IPS-15b (cell line): ENCODE results near the gene C15orf62.

Experiments
- H3K27me3 ChIP-seq: one replicate; pipeline ENCODE4 v1.6.1; 2013; ENCODE audit warnings: low read length; ENCODE audit not compliant: control insufficient read depth, insufficient read depth
- H3K36me3 ChIP-seq: one replicate; pipeline ENCODE4 v1.6.1; 2013; ENCODE audit warnings: low read length; ENCODE audit not compliant: control insufficient read depth, insufficient read depth
- H3K4me1 ChIP-seq: one replicate; pipeline ENCODE4 v1.6.1; 2013; ENCODE audit warnings: mild to moderate bottlenecking, low read length; ENCODE audit not compliant: control insufficient read depth, insufficient read depth
- H3K4me3 ChIP-seq: one replicate; pipeline ENCODE4 v1.5.1; 2013; ENCODE audit warnings: low read depth, low read length
- H3K9ac ChIP-seq: one replicate; pipeline ENCODE4 v1.6.1; 2013; ENCODE audit warnings: low read depth, mild to moderate bottlenecking, low read length
- H3K9me3 ChIP-seq: one replicate; pipeline ENCODE4 v1.6.1; 2013; ENCODE audit warnings: mild to moderate bottlenecking, low read length; ENCODE audit not compliant: control insufficient read depth, insufficient read depth

The C15orf62 gene

DNA sequence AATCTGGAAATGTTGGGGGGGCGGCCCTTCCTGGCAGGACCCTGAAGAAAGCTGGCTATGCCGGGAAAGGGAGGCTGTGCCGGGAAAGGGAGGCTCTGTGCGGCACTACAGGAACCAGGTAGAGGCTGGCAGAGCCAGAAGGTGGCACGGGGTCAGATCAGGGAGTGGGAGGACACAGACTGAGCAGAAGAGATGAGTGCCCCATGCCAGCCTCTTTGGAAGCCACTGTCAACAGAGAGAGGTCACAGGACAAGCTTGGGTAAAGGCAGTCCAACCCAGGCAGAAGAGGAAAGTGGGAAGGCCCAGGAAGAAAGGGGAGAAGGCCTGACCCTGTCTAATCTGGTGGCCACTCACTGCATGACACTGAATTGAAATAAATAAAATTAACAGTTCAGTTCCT lies 1.5 kb downstream of the C15orf62 start:
- Histone ChIP-seq H3K4me1 (peaks cover 1% of the 10 kb centered on the region), H3K36me3 (peaks cover 40% of the 10 kb centered on the region), H3K9me3 (no peaks in the 10 kb centered on the region), H3K9ac (no peak overlapping the region), H3K4me3 (no peak overlapping the region), H3K27me3 (no peaks in the 10 kb centered on the region)

DNA sequence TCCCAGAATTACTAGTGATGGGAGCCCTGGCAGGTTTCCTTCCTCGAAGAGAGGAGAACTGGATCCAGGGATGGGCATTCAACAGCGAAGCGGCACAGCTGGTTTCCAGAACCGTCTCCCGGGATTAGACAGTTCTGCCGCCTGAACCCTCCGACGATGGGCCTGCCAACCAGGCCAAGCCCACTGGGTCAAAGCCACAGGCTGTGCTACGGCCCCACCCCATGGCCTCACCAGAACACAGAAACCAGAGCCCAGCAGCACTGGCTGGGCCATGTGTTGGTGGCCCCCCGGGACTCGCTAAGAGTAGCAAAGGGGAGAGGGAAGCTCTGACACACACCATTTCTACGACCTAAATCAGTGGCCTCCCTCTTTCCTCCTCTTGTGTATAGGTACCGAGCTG lies 2.2 kb downstream of the C15orf62 start:
- Histone ChIP-seq H3K4me1 (no peaks in the 10 kb centered on the region), H3K27me3 (no peaks in the 10 kb centered on the region), H3K9ac (no peak overlapping the region), H3K36me3 (peaks cover 47% of the 10 kb centered on the region), H3K9me3 (no peaks in the 10 kb centered on the region), H3K4me3 (no peak overlapping the region)

DNA sequence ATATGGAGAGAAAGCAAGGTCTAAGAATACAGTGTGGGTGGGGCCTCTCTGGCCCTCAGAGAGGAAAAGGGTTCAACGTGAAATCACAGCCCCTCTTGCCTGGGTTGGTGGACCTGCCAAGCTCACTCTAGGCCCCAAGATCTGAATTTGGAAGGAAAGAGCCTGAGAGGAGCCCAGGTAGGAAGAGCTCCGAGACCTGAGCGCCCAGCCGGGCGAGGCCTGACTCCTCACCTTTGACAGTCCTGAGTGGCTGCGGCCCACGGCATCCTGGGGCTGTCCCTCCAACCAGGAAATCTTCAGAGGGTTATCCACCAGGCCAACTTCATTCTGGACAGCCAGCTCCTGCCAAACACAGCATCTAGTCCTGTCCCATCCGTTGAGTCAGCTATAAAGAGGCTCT lies 3.7 kb downstream of the C15orf62 start:
- Histone ChIP-seq H3K4me3 (no peak overlapping the region), H3K27me3 (no peaks in the 10 kb centered on the region), H3K9me3 (no peaks in the 10 kb centered on the region), H3K9ac (no peak overlapping the region), H3K36me3 (peaks cover 39% of the 10 kb centered on the region), H3K4me1 (no peaks in the 10 kb centered on the region)

DNA sequence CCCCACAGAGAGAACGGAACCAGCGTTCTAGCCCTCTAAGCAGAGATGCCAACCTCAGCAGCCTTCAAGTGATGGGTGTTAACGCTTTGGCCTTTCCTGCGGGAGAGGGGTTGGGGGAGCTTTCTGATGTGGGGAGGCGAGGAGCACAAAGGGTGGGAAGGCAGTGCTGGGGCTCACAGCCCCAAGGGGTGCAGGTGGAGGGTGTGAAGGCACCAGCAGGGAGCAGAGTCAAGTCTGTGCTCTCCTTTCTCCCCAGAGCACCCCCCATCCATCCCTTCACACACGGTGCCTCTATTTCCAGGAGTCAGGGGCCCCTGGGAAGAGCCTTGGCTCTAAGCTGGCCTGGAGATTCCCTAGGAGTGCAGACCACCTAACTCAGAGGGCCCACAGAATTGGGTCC lies 4.1 kb downstream of the C15orf62 start:
- H3K36me3 ChIP-seq = peaks cover 41% of the 10 kb centered on the region
- no peaks in the 10 kb centered on the region for H3K27me3 ChIP-seq
- no peaks in the 10 kb centered on the region for H3K9me3 ChIP-seq
- no peaks in the 10 kb centered on the region for H3K4me1 ChIP-seq
- no peak overlapping the region for H3K4me3 ChIP-seq
- no peak overlapping the region for H3K9ac ChIP-seq

DNA sequence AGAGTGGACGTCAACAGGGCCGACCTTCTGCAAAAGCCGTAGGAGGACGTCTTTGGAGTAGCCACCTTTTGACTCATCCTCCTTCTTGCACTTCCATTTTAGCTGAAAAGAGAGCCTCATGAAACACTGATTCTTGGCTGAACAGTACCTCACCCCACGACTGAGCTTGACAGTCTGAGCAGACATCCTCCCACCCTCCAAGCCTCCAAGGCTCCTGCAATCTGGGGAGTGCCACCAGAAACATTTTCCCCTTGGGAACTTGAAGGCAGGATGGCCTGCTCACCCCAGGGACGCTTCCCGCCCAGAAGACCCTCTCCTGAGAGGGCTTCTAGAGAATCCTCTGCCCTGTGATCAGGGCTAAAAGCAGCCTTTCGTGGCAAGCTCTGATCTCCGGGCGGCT lies 5.2 kb downstream of the C15orf62 start:
- Histone ChIP-seq H3K4me3 (no peak overlapping the region), H3K4me1 (no peaks in the 10 kb centered on the region), H3K36me3 (peaks cover 41% of the 10 kb centered on the region), H3K27me3 (no peaks in the 10 kb centered on the region), H3K9me3 (no peaks in the 10 kb centered on the region), H3K9ac (no peak overlapping the region)

DNA sequence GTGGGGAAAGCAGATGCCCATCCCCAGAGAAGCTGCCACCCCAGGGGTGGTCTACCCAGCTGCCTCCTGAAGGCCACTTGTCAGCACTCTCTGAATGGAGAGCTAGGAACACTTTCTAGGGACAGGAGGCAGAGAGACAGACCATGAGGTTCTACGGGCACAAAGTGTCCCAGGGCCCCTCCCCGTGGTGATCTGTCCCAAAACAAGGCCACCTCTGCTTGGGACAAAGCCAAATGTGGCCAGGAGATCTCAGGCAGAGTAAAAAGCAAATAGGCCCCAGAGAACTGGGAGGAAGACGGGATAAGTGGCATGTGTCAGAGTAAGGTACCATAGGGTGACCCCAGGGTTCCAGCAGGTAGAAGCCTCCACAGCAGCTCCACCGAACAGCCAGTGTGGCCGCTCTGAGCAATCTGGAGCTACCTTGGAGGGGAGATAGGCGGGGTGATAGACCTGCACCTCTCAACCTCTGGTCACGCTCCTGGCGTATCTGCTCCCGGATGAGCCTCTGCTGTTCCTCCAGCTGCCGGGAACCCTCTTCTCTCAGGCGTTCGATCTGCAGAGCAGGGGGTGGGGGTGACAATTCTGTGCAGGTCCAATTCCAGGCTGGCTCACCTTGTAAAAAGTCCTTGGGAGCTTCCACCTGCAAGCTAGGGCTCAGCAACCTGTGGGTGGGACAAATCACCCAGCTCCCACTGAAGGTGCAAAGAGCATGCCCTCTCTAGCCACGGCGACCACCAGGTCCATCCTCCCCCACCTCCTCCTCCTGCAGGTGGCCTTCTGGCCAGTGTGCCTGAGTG lies 6.2 kb downstream of the C15orf62 start:
- no peaks in the 10 kb centered on the region for H3K9me3 ChIP-seq
- H3K27me3 ChIP-seq = no peaks in the 10 kb centered on the region
- H3K9ac ChIP-seq = no peak overlapping the region
- peaks cover 41% of the 10 kb centered on the region for H3K36me3 ChIP-seq
- no peak overlapping the region for H3K4me3 ChIP-seq
- no peaks in the 10 kb centered on the region for H3K4me1 ChIP-seq

DNA sequence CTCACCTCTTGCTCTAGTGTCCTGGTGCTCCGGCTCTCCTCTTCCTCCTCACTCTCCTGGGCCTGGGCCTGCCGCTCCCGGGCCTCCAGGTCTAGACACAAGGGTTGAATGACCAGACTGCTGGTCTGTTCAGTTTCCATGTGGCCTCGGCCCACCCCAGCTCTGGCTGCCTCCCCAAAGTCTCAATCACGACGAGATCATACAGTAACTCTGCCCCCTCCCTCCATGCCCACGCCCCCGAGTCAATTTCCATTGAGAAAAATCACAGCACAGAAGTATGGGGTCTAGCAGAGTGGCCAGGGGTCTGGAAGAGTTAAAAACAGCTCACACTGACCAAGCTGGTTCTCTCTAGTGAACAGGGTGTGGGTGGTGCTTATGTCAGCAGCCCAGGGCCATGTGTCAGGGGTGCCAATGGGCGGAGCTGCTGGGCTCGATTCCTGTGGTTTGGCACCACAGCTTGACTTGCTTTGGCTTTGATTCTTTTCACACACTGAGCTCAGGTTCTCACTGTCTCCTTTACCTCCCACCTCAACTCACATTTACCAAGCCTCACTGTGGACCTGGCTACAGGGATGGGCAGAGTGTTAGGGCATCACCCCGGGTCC lies 6.9 kb downstream of the C15orf62 start:
- H3K36me3 ChIP-seq = peaks cover 41% of the 10 kb centered on the region
- no peaks in the 10 kb centered on the region for H3K9me3 ChIP-seq
- no peaks in the 10 kb centered on the region for H3K4me1 ChIP-seq
- no peak overlapping the region for H3K4me3 ChIP-seq
- no peak overlapping the region for H3K9ac ChIP-seq
- no peaks in the 10 kb centered on the region for H3K27me3 ChIP-seq

DNA sequence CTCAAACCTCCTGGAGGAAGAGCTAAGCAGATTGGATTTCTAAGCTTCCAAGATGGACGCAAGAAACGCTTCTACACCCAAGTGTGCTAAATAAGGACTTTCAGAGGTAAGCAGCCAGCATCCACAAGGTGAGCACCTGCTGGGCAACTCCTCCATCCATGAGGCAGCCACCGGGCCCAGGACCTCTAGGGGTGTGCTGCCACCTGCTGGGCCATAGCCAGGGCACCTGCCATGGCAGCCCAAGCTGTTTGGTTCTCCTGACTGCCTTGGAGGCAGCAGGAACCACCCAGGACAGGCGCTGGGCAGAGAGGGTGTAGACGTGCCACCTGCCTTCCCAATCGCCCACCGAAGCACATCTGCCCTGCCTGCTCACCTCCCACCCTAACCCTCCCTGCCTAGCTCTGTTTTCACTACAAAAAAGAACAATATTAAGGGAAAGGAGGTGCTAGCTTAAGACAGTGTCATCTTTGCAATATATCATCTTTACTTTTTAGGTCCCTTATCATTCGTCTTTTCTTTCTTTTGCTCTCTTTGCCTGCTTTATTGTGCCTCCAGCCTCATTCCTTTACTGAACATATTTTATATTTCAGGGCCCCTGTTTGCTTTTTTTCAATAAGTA lies 12.9 kb downstream of the C15orf62 start:
- peaks cover 3% of the 10 kb centered on the region for H3K36me3 ChIP-seq

DNA sequence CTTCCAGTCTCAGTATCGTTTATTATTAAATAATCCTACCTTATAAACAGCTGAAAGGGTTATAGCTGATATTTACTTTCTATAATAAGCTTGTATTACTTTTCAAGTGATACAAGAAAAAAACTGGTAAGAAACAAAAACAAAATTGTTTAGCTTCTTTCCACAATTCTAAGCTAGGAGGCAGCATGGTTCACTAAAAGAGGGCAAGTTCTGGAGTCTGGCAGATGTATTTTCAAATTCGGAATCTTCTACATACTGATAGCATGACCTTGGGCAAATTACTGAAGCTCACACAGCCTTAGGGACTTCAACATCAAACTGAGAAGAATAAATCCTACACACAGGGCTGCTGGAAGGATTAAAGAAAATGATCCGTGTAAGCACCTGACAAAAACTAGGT lies 15.4 kb downstream of the C15orf62 start:
- no peaks in the 10 kb centered on the region for H3K27me3 ChIP-seq
- H3K4me3 ChIP-seq = no peak overlapping the region
- peaks cover 31% of the 10 kb centered on the region for H3K4me1 ChIP-seq
- H3K36me3 ChIP-seq = no peaks in the 10 kb centered on the region
- no peaks in the 10 kb centered on the region for H3K9me3 ChIP-seq
- H3K9ac ChIP-seq = no peak overlapping the region

More for the DNA sequence above, 12.9 kb downstream of the C15orf62 start:
- Histone ChIP-seq H3K9ac (no peak overlapping the region), H3K4me1 (peaks cover 20% of the 10 kb centered on the region), H3K9me3 (no peaks in the 10 kb centered on the region), H3K4me3 (no peak overlapping the region), H3K27me3 (no peaks in the 10 kb centered on the region)

DNA sequence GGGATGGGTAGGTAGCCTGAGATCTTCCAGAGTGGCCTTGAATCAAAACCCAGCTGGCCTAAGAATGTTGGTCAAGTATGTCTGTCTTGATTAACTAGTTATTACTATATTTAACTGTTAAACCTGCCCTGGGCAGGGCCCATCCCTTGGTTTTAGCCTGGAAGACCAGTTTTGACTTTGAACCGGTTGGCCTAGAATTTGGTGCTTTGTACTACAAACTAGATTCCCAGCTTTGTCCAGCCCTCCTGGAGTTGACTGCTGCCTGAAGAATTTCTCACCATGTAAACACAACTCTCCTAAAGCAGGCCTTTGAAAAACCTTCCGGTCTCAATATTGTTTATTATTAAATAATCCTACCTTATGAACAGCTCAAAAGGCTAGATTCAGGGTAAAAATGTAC lies 16.0 kb downstream of the C15orf62 start:
- Histone ChIP-seq H3K4me3 (no peak overlapping the region), H3K9ac (no peak overlapping the region)

DNA sequence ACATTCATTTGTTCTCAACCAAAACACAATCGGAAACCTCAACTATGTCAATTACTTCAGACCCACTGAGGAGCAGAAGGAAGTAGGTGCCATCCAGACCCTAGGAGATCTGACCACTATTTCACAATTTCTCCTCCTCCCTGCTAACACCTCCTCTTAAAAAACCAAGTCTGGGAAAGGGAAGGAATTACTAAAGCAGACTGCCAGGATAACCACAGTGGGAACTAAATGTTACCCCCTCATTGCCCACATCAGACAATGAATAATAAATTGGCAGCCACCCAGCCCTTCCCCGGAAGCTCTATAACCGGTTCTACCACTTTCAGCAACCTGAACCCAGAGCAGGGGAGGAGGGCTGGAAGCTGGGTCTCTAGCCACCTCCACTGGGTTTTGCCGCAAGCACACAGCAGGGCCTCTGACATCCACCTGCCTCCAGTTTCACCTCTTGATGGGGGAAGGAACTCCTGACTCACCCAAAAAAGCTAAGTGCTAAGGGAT lies 17.6 kb downstream of the C15orf62 start:
- Histone ChIP-seq H3K27me3 (no peaks in the 10 kb centered on the region), H3K36me3 (no peaks in the 10 kb centered on the region), H3K4me1 (peaks cover 30% of the 10 kb centered on the region), H3K4me3 (no peak overlapping the region), H3K9ac (no peak overlapping the region), H3K9me3 (no peaks in the 10 kb centered on the region)

More for the DNA sequence above, 16.0 kb downstream of the C15orf62 start:
- peaks cover 31% of the 10 kb centered on the region for H3K4me1 ChIP-seq
- no peaks in the 10 kb centered on the region for H3K36me3 ChIP-seq
- H3K9me3 ChIP-seq = no peaks in the 10 kb centered on the region
- H3K27me3 ChIP-seq = no peaks in the 10 kb centered on the region

DNA sequence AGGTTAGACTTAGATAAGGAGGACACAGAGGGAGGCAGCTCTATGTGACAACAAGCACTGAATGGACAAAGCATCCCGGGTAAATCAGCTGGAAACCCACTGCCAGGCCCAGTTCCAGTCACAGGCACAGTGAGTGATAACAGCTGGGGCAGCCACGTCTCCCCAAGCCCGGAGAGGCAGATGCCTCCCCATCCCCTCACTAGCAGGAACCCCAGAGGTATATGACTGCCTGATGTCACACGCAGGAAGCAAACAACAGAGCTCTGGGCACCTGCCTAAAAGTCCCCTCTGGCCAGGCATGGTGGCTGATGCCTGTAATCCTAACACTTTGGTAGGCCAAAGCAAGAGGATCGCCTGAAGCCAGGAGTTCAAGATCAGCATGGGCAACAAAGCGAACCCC lies 18.2 kb downstream of the C15orf62 start:
- Histone ChIP-seq H3K27me3 (no peaks in the 10 kb centered on the region), H3K4me1 (peaks cover 26% of the 10 kb centered on the region), H3K9me3 (no peaks in the 10 kb centered on the region), H3K36me3 (no peaks in the 10 kb centered on the region), H3K9ac (no peak overlapping the region), H3K4me3 (no peak overlapping the region)
